Aorta (tissue), 5 donors: Measurements from ENCODE around the gene RGL2. TPM values are rescaled to one million over a fixed set of nuclear protein-coding genes. Genes with fewer than 3 reads are reported as not detected.
"Not testable (repeated sequence)": the region's sequence is repeated elsewhere in the genome, so short reads cannot be mapped to it uniquely, and the experiment has no call there.

ENCODE experiments used
- ATAC-seq: fragments of 200-7000 bp; cut with Tn5 transposase; one replicate; pipeline ENCODE4 v1.9.1; 2022; ENCODE audit warnings: moderate library complexity; ENCODE audit not compliant: low FRiP score
- DNase-seq, 2 donors: peaks; one replicate each; pipeline ENCODE4 v3.0.0-alpha.2; 2020
- H3K27ac ChIP-seq, 2 donors: one replicate each; pipeline ENCODE4 v1.5.1; 2013; ENCODE audit warnings: low read length in 2 of 2, mild to moderate bottlenecking in 2 of 2, moderate library complexity in 2 of 2, control low read depth in 1 of 2, inconsistent platforms in 1 of 2, low read depth in 1 of 2
- H3K27me3 ChIP-seq, 2 donors: one replicate each; pipeline ENCODE4 v1.6.1; 2013; ENCODE audit warnings: control low read depth in 1 of 2, low read length in 1 of 2, mild to moderate bottlenecking in 1 of 2, moderate library complexity in 1 of 2; ENCODE audit not compliant: insufficient read depth in 2 of 2, control insufficient read depth in 1 of 2
- H3K36me3 ChIP-seq, 2 donors: one replicate each; pipeline ENCODE4 v1.6.1; 2013; ENCODE audit warnings: control low read depth in 1 of 2, low read length in 1 of 2, mild to moderate bottlenecking in 1 of 2; ENCODE audit not compliant: insufficient read depth in 2 of 2, control insufficient read depth in 1 of 2
- H3K4me1 ChIP-seq, 2 donors: one replicate each; pipeline ENCODE4 v1.6.1; 2013; ENCODE audit warnings: low read length in 2 of 2, control low read depth in 1 of 2, mild to moderate bottlenecking in 1 of 2, moderate library complexity in 1 of 2; ENCODE audit not compliant: insufficient read depth in 2 of 2, control insufficient read depth in 1 of 2
- H3K4me3 ChIP-seq, 2 donors: one replicate each; pipeline ENCODE4 v1.5.1; 2013; ENCODE audit warnings: low read length in 2 of 2, control low read depth in 1 of 2, mild to moderate bottlenecking in 1 of 2
- H3K9me3 ChIP-seq: one replicate; pipeline ENCODE4 v1.6.1; 2013; ENCODE audit warnings: mild to moderate bottlenecking, low read length; ENCODE audit not compliant: control insufficient read depth
- WGBS, 2 donors: extraction: QIAGEN DNeasy Blood & Tissue Kit; methylation state at CpG; one replicate each; pipeline ENCODE4 v1.1.7; 2013; 5-methylcytosine and 5-hydroxymethylcytosine counted together
- intact Hi-C, 2 donors: fragments of 100-400 bp; cut with DNase I; formaldehyde crosslinking; loops; one replicate each; pipeline versions ENCODE4 v1.14.2 to v1.15.0; 2022
- polyA plus RNA-seq, 2 donors: library from polyadenylated mRNA; stranded (reverse); fragments of 200-250 nt; gene quantifications; one replicate each; pipeline ENCODE4 v1.2.3, GENCODE V29; 2013
- total RNA-seq, 2 donors: library from RNA; stranded (reverse); fragmentation: NEBNext Ultra II Directional; extraction: Animal tissue kit (Norgen Biotek cat#: 25700); gene quantifications; one replicate each; pipeline ENCODE4 v1.2.1, GENCODE V29; 2021
- donor health status: healthy with polysubstance abuse.
- donor health status: Bipolar disorder and iron deficiency.
- donor health status: DM: no; HTN: no; CAD: no.
- donor health status: DM: no; HTN: no; CAD: no.
- donor health status: DM: yes; HTN: yes; CAD: no.

RGL2 gene
- total and polyA plus RNA-seq, 4 donors: 20.3 to 178 (median 89.2) TPM

DNA sequence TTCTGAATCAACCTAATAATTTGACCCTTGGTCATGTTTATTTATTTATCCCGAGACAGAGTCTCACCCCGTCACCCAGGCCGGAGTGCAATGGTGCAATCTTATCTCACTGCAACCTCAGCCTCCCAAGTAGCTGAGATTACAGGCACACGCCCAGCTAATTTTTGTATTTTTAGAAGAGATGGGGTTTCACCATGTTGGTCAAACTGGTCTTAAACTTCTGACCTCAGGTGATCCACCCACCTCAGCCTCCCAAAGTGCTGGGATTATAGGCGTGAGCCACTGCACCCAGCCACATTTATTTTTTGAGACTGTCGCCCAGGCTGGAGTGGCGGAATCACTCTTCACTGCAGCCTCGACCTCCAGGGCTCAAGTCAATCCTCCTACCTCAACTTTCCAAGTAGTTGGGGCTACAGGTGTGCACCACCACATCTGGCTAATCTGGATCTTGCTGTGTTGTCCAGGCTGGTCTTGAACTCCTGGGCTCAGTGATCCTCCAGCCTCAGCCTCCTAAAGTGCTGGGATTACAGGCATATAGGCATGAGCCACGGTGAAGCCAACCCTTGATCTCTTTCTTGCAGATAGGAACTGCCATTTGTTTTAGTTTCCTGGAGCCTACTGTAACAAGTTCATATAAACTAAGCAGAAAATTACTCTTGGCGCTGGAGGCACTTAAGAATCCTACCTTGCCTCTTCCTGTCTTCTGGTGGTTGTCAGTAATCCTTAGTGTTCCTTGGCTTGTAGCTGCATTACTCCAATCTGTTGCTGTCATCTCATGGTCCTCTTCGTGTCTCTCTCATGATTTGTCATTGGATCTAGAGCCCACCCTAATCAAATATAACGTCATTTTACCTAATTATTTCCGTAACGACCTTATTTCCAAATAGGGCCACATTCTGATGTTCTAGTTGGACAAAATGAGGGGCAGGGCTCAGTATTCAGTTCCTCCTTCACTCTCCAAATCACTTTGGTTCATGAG is 24.5 kb downstream of the RGL2 start:
- DNase-seq (peak; percentile 36 to 40), ATAC-seq (no peak)
- WGBS, 2 donors: 67 to 71% methylated on average over 14 of the region's 14 CpGs
- Histone ChIP-seq H3K27me3 (no peaks in the 10 kb centered on the region), H3K27ac (no peak overlapping the region), H3K4me1 (no peaks in the 10 kb centered on the region), H3K9me3 (no peaks in the 10 kb centered on the region), H3K4me3 (no peak overlapping the region), H3K36me3 (no peaks in the 10 kb centered on the region)
- intact Hi-C loops: no loop called here

DNA sequence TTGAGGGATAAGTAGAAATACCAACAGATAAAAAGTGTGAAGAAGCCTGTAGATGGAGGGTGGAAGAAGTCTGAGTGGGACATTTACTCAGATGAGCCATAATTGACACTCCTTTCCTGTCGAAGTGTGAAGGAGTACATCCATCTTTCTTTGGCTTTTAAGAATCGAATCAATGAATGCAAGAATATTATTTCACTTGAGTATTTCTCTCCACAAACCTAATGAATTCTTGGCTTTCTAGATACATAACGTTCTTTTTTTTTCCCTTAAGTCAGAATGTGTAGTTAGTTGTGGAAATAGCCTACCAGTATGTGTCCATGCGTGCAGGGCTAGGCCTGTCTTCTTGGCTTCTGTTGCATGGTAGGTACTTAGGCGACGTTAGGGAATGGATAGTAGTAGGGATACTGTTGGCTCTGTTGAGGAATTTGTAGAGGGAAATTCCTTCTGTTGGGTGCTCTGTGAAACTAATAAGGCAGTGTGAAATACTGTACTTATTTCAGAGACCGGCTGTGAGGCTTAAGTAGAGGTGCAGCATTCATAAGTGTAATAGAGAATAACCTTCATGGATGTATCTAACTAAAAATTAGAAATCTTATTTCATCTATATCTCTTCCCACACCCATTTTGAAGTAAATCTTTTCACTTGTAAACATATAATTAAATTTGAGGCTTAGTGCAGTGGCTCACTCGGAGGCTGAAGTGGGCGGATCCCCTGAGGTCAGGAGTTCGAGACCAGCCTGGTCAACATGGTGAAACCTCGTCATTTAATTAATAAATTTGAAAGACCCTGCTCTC is 25.4 kb downstream of the RGL2 start:
- Histone ChIP-seq H3K4me3 (no peak overlapping the region), H3K4me1 (no peaks in the 10 kb centered on the region), H3K27ac (no peak overlapping the region), H3K36me3 (no peaks in the 10 kb centered on the region), H3K27me3 (no peaks in the 10 kb centered on the region), H3K9me3 (no peaks in the 10 kb centered on the region)
- 68 to 70% methylated on average over 11 of the region's 11 CpGs for WGBS, 2 donors
- DNase-seq (peak in 1 of 2 donors; percentile 11), ATAC-seq (no peak)
- intact Hi-C loops: no loop called here

DNA sequence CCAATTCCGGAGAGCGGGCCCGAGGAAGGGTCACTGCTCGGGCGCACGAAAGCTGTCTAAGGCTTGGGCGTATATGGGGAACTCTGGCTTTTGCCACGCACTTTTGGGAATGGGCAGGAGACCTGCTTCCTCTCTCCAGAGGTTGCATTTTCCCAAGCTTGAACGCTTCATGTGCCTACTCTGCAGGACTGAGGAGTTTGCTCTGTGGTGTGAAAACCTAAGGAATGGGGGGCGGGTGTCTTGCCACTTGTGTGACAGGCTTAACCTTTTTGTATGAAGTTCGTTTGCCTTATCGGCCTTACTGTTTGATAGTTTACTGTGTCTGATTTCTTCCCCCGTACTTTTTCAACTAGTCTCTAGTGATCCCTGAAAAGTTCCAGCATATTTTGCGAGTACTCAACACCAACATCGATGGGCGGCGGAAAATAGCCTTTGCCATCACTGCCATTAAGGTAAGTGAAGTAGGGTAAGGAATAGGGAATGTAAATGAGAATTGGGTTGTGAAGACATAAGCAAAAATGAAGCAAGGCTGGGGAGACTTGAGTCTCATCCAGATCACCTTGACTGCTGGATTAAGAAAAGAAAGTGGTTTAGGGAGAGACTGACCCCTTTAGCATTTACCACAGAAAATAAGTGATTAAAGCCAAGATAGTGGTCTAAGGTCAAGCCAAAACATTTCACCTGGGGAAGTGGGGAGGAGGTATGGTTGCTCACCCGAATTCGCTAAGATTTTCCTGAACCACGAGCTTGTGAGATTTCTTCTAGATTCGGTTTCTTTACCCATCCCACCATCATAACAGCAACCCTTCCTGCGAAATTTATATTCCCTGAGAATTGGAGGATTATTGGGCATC is 26.2 kb downstream of the RGL2 start:
- DNase-seq: no peak
- peak; percentile 30 for ATAC-seq
- no peaks in the 10 kb centered on the region for H3K9me3 ChIP-seq
- 12 to 14% methylated on average over 22 of the region's 22 CpGs for WGBS, 2 donors
- peak overlapping the region in 1 of 2 donors; percentile 68 for H3K27ac ChIP-seq
- no peaks in the 10 kb centered on the region for H3K36me3 ChIP-seq
- no peaks in the 10 kb centered on the region for H3K27me3 ChIP-seq
- no peaks in the 10 kb centered on the region for H3K4me1 ChIP-seq
- H3K4me3 ChIP-seq: peak overlapping the region; percentile 41 to 53
- intact Hi-C loops: no loop called here

DNA sequence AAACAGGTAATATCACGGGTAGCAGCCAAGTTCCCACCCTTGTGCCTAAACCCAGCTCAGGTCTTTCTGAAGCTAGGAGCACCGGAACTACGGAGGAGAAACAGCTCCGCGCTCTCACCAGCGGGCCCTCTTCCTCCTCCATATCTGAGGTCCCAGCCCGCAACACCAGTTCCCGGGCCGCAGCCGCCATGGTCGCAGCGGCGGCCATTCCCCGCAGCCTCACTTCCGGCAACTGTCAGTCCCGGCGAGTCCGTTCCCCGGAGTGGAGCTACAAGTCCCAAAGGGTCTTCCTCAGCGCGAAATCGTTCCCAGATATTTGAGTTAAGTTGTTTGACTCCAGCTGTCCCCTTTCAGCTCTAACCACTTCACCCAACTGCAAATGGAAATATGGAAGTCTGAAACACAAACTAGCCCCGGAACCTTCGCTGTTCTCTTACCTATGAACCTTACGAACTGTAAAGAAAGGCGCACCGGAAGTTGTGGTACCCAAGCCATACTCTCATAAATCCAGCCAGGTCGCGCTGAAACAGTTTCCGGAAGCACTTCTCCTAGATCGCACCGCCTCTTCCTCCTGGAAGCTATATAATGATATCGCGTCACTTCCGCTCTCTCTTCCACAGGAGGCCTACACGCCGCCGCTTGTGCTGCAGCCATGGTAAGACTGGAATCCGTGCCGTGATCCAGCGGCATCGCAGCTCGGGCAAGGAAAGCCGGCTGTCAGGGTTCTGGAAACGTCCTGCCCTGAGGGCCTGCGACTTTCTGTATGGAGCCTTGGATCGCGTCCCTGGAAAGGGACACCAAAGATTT is 27.1 kb downstream of the RGL2 start, which contains the start of the genes RPS18 and VPS52:
TSS of gene RPS18 (plus strand) at position 608 of the 807 bp plus-strand sequence. CDS start at position 653, 45 bp downstream.
TSS of gene VPS52 (minus strand) at position 409 of the 807 bp plus-strand sequence. CDS start at position 208, 201 bp downstream.
- no peaks in the 10 kb centered on the region for H3K9me3 ChIP-seq
- intact Hi-C loops: no loop called here
- H3K36me3 ChIP-seq: peaks cover 0 to 3% of the 10 kb centered on the region in 2 donors
- H3K27ac ChIP-seq: peak within 1 kb of the TSS; percentile 67 to 68
- H3K4me3 ChIP-seq: peak within 1 kb of the TSS; percentile 63 to 84
- no peaks in the 10 kb centered on the region for H3K27me3 ChIP-seq
- DNase-seq (peak; percentile 93 to 95), ATAC-seq (peak; percentile 96)
- no peaks in the 10 kb centered on the region for H3K4me1 ChIP-seq
- 0% methylated on average over 48 of the region's 48 CpGs for WGBS, 2 donors

DNA sequence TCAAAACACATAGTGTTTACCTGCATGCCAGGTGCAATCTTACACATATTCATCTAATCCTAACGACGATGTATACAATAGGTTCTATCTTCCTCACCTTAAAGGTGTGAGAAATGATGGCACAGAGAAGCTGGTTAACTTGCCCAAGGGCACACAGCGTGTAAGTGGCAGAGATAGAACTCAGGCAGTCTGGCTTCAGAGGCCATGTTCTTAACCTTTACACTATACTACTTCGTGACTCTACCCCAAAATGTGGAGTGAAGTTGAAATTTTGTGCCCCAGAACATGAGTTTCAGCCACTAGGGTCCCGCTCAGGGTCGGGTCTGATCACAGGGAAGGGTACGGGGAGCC is 27.6 kb downstream of the RGL2 start:
- Histone ChIP-seq H3K27ac (peak overlapping the region; percentile 56 to 67), H3K9me3 (no peaks in the 10 kb centered on the region), H3K4me3 (peak overlapping the region; percentile 63 to 84), H3K27me3 (no peaks in the 10 kb centered on the region), H3K36me3 (peaks cover 0 to 3% of the 10 kb centered on the region in 2 donors), H3K4me1 (no peaks in the 10 kb centered on the region)
- DNase-seq (no peak), ATAC-seq (no peak)
- WGBS, 2 donors: 2% methylated on average over 7 of the region's 7 CpGs
- intact Hi-C loops: no loop called here

- WGBS, 2 donors: 85 to 89% methylated on average over 7 of the region's 7 CpGs
- H3K36me3 ChIP-seq: peaks cover 0 to 3% of the 10 kb centered on the region in 2 donors
- ATAC-seq: no peak
Observed at GRCh38 chr6:33264015-33264414, 34.7 kb downstream of the RGL2 start.

GRCh38 chr6:33262490-33262889 is 36.3 kb downstream of the RGL2 start:
- H3K27me3 ChIP-seq, H3K9me3 ChIP-seq, H3K36me3 ChIP-seq, H3K4me3 ChIP-seq, ATAC-seq, intact Hi-C loops, H3K27ac ChIP-seq, DNase-seq, H3K4me1 ChIP-seq: not testable (repeated sequence)
- 92 to 93% methylated on average over 3 of the region's 3 CpGs for WGBS, 2 donors

More at GRCh38 chr6:33264015-33264414, 34.7 kb downstream of the RGL2 start:
- Histone ChIP-seq H3K9me3 (no peaks in the 10 kb centered on the region), H3K27me3 (no peaks in the 10 kb centered on the region), H3K27ac (no peak overlapping the region), H3K4me1 (no peaks in the 10 kb centered on the region), H3K4me3 (no peak overlapping the region)
- no peak for DNase-seq
- intact Hi-C loops: no loop called here
